GM19099 (cell line): ENCODE measurements around the gene DAPL1.

ENCODE experiments used
- POLR2A ChIP-seq: IDR thresholded peaks from 3 replicates; pipeline ENCODE4 v1.6.1; 2011; ENCODE audit warnings: low read depth; ENCODE audit not compliant: insufficient read length; ENCODE audit errors: extremely low read depth

The DAPL1 gene, protein sequence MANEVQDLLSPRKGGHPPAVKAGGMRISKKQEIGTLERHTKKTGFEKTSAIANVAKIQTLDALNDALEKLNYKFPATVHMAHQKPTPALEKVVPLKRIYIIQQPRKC

DNA sequence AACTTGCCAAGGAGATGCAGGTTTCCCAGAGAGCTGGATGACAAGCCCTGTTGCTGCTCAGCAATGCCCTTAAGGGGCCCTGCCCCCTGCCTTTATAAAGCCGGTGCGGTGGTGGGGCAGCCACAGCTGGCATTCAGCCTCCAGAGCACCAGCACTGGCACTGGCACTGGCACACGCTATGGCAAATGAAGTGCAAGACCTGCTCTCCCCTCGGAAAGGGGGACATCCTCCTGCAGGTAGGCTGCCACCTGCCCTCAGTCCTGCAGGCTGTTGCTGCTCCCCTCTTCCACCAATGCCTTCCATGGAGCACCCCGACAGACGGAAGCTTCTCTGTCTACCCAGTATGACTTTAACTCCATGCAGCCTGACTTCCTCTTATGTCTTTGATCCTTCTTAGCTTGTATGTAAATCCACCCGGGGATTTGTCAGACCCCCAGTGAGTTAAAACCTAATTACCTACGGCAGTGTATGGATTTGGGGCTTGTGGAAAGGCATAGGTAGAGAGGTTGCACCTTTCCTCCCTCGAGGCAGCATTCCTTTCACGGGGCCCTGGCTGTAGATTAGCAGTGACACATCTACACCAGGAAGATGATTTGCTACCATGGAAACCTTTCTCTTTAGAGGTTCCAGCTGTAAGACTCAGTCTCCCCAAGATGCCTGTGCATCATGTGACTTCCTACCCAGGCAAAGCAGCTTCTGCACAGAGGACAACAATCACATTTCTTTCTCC, at the start of gene DAPL1:
Gene DAPL1 (plus strand): TSS at position 123 of the 730 bp plus-strand sequence. CDS start 56 bp downstream, at position 179.
- TF ChIP-seq POLR2A: no peak

GRCh38 chr2:158745866-158746382, 49.2 kb upstream of the DAPL1 start:
- TF ChIP-seq POLR2A: no peak

DNA sequence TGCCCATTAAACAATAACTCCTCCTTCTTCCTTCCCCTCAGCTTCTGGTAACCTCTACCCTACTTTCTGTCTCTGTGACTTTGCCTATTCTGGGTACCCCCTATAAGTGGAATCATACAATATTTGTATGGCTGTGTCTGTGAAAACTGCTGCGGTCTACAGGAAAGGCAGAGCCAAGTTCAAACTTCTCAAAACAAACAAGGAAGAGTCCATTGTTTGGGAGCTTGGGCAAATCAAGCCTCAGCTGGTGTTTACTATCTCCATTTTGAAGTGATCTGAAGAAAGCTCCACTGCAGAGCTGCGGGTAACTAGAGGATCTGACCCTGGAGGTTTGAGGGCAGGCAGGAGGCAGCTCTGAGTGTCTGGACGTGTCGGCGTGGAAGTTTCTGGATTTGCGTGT, 48.6 kb upstream of the DAPL1 start:
- TF ChIP-seq POLR2A: no peak

DNA sequence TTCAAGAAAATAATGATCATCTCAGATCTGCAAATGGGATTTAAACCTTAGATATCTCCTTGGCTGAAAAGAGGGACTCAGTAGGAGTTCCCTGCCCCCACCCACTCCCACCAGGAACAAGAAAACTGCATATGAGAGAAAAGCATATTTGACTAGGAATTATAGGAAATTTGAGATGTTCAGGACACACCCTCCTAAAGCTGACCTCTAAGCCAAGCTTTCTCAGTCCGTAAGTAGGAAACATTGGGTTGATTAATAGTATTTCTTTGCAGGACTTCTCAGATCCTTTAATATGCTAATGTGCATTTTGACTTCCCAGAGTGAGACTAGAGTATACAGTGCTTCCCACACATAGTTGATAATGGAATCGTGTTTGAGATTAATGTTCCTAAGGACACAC, 47.8 kb upstream of the DAPL1 start:
- TF ChIP-seq POLR2A: no peak

DNA sequence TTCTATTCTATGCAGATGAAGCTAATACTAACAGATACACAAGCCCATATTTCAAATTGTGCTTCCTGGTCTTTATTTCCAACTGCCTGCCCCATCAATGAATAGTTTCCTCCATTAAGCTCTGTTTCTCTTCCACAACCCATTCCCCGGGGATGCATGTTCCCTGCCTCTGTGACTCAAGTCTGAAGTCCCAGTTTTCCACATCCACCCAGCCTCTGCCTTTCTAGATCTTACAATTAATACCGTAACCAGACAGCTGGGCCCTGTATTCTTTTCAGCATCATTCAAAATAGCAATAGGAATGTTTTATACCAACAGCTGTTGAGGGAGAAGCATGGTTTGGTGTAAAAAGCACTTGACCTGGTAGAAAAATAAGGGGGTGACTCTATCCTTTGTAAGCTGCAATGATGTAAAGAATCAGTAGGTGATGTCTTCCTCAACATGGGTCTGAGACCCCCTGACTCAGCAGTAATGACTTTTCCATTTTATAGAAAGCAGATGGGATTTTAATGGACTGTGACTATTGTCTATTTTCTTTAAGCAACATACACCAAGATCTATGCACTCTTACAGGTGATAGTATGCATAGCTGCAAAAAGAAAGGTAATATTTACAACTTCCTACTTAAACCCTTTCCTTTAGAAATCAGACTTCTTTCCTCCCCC, 46.1 kb upstream of the DAPL1 start:
- no peak for TF ChIP-seq POLR2A

GRCh38 chr2:158750458-158751125, 44.5 kb upstream of the DAPL1 start:
- no peak for TF ChIP-seq POLR2A

- TF ChIP-seq POLR2A: no peak
Measured at GRCh38 chr2:158753641-158754611, 41.2 kb upstream of the DAPL1 start.

GRCh38 chr2:158755310-158756087, 39.6 kb upstream of the DAPL1 start:
- TF ChIP-seq POLR2A: no peak

DNA sequence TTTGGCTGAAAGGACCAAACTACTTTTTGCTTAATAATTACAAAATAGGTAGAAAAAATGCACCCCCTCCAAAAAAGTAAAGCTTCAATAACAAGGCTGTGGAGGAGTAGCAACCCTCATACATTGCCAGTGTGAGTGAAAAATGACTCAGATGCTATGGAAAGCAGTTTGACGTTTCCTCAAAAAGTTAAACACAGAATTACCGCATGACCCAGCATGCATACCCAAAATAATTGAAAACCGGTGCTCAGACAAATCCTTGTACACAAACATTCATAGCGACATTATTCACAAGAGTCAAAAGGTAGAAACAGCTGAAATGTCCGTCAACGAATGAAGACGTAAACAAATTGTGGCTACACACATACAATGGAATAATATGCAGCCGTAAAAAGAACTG, 38.8 kb upstream of the DAPL1 start:
- no peak for TF ChIP-seq POLR2A

- TF ChIP-seq POLR2A: no peak
Measured at GRCh38 chr2:158756976-158757375, 38.1 kb upstream of the DAPL1 start.

- no peak for TF ChIP-seq POLR2A
Measured at GRCh38 chr2:158760887-158761286, 34.2 kb upstream of the DAPL1 start.

DNA sequence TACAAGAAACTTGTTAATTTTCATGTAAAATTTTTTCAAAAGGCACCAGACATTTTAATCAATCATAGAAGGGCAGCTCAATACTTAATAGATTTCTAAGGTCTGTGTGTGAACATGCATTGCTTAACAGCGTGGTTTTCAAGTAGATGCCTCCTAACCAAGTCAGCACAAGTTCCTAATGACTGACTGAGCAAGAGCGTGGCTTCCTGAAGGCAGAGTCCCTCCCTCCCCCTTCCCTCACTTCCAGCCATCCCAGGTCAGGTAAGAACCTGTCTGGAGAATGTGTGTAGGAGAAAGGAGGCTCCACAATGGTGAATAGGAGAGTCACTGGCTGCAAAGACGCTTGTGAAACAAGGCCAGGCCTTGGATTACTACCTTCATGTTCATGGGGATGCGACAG, 33.5 kb upstream of the DAPL1 start:
- no peak for TF ChIP-seq POLR2A

DNA sequence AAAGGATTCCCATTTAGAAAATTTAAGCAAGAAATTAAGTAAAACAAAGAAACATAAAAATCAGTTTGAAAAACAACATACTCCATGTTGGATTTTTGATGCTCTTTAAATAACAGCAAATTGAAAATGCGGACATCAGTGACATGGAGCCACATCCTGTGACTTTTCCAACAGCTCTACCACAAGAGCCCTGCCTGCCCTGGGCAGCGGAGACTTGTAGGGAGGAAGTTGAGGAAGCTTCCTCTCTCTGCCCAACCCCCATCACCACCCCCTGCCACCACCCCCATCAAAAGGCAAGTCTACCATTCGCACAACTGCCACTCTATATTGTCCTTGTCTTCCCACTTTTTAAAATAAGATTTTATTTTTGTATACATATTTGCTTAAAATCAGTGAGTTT, 32.8 kb upstream of the DAPL1 start:
- TF ChIP-seq POLR2A: no peak

GRCh38 chr2:158766524-158766923, 28.6 kb upstream of the DAPL1 start:
- TF ChIP-seq POLR2A: no peak
